GM23248 (cell line): ENCODE data around the gene HSD17B12. TPM values are rescaled to one million over a fixed set of nuclear protein-coding genes. Genes with fewer than 3 reads are reported as not detected.

ENCODE experiments used
- DNase-seq: peaks from one replicate; pipeline ENCODE4 v3.0.0-alpha.2; 2015
- H2AFZ ChIP-seq: fragments of 200-600 bp; sonication (generic); 2 replicates; pipeline ENCODE4 v1.6.1; 2016; ENCODE audit warnings: antibody characterized with exemption
- H3F3A ChIP-seq: fragments of 200-600 bp; sonication (generic); 2 replicates; pipeline ENCODE4 v1.6.1; 2016; ENCODE audit warnings: mild to moderate bottlenecking, antibody characterized with exemption, mixed run types; ENCODE audit not compliant: insufficient read depth
- H3K27ac ChIP-seq: fragments of 200-600 bp; sonication (generic); 2 replicates; pipeline ENCODE4 v1.5.1; 2016; ENCODE audit warnings: mild to moderate bottlenecking
- H3K27me3 ChIP-seq: fragments of 200-600 bp; sonication (generic); replicated peaks from 2 replicates; pipeline ENCODE4 v1.6.1; 2016; ENCODE audit warnings: mild to moderate bottlenecking; ENCODE audit not compliant: insufficient read depth
- H3K36me3 ChIP-seq: fragments of 200-600 bp; sonication (generic); 2 replicates; pipeline ENCODE4 v1.6.1; 2016; ENCODE audit warnings: low read depth, mild to moderate bottlenecking
- H3K4me1 ChIP-seq: fragments of 200-600 bp; sonication (generic); 2 replicates; pipeline ENCODE4 v1.6.1; 2016; ENCODE audit warnings: mild to moderate bottlenecking; ENCODE audit not compliant: insufficient read depth
- H3K4me2 ChIP-seq: fragments of 200-600 bp; sonication (generic); one replicate; pipeline ENCODE4 v1.6.1; 2016; ENCODE audit warnings: mild to moderate bottlenecking; ENCODE audit not compliant: unreplicated experiment
- H3K4me3 ChIP-seq: fragments of 200-600 bp; sonication (generic); 2 replicates; pipeline ENCODE4 v1.5.1; 2016; ENCODE audit warnings: mild to moderate bottlenecking
- H3K79me2 ChIP-seq: fragments of 200-600 bp; sonication (generic); 2 replicates; pipeline ENCODE4 v1.6.1; 2016; ENCODE audit warnings: mild to moderate bottlenecking; ENCODE audit not compliant: insufficient read depth
- H3K9ac ChIP-seq: fragments of 200-600 bp; sonication (generic); 2 replicates; pipeline ENCODE4 v1.6.1; 2016; ENCODE audit warnings: mild to moderate bottlenecking
- H3K9me2 ChIP-seq: fragments of 200-600 bp; sonication (generic); 2 replicates; pipeline ENCODE4 v1.6.1; 2016; ENCODE audit warnings: mixed run types, mild to moderate bottlenecking, moderate library complexity; ENCODE audit not compliant: insufficient read depth
- H3K9me3 ChIP-seq: fragments of 200-600 bp; sonication (generic); one replicate; pipeline ENCODE4 v1.6.1; 2017; ENCODE audit warnings: low read depth
- H4K20me1 ChIP-seq: fragments of 200-600 bp; sonication (generic); 2 replicates; pipeline ENCODE4 v1.6.0; 2016; ENCODE audit not compliant: insufficient read depth
- EZH2 ChIP-seq: fragments of 200-600 bp; sonication (generic); IDR thresholded peaks from 2 replicates; pipeline ENCODE4 v1.6.1; 2018; ENCODE audit warnings: antibody characterized with exemption, mild to moderate bottlenecking; ENCODE audit not compliant: insufficient read depth, poor library complexity, severe bottlenecking
- EZH2phosphoT487 ChIP-seq: fragments of 200-600 bp; sonication (generic); IDR thresholded peaks from 2 replicates; pipeline ENCODE4 v1.6.1; 2018; ENCODE audit warnings: antibody characterized with exemption, moderate library complexity, mild to moderate bottlenecking, low read depth; ENCODE audit not compliant: insufficient read depth
- WGBS, 2 experiments: methylation state at CpG; one replicate each; pipeline ENCODE4 v1.1.6; 2015 to 2017; ENCODE audit warnings: low lambda C conversion rate in 2 of 2, low coverage in 1 of 2; ENCODE audit errors: missing lambda C conversion rate in 2 of 2; 5-methylcytosine and 5-hydroxymethylcytosine counted together
- in situ Hi-C: fragments of 300-500 bp; cut with MboI; formaldehyde crosslinking; loops from 2 replicates; pipeline ENCODE4 v1.15.0; 2020
- polyA plus RNA-seq: library from polyadenylated mRNA; unstranded; fragments of >200 nt; fragmentation: Nextera tagmentation; extraction: Ambion mirVana; gene quantifications from 2 replicates; pipeline ENCODE4 v1.2.1, GENCODE V29; 2016
- total RNA-seq: library from RNA; depleted of rRNA; stranded (reverse); fragments of >200 nt; shearing (Covaris generic); gene quantifications from 2 replicates; pipeline ENCODE4 v1.2.3, GENCODE V29; 2014

The HSD17B12 gene
- total and polyA plus RNA-seq, 2 experiments from 2014 or later, result 105 to 113 TPM

GRCh38 chr11:43685440-43685839 is 4.9 kb downstream of the HSD17B12 start:
- in situ Hi-C loops, result no loop called here
- H3K79me2 ChIP-seq, result peaks cover 84% of the 10 kb centered on the region
- no peak overlapping the region for H3K4me3 ChIP-seq

GRCh38 chr11:43686207-43686606 is 5.7 kb downstream of the HSD17B12 start:
- no peak overlapping the region for H3K4me3 ChIP-seq
- H4K20me1 ChIP-seq, result no peaks in the 10 kb centered on the region
- H3K36me3 ChIP-seq, result peaks cover 10% of the 10 kb centered on the region
- H3K9me2 ChIP-seq, result no peaks in the 10 kb centered on the region
- no peaks in the 10 kb centered on the region for H3K9me3 ChIP-seq
- H3K4me1 ChIP-seq, result peaks cover 14% of the 10 kb centered on the region; the same call in 1 of the 2 replicates
- WGBS, 2 experiments, result 82 to 86% methylated on average over 5 of the region's 5 CpGs
- H3K4me2 ChIP-seq, result no peak overlapping the region
- no peak for DNase-seq
- H2AFZ ChIP-seq, result no peak overlapping the region
- no peak overlapping the region for H3K9ac ChIP-seq
- TF ChIP-seq EZH2 (no peak), EZH2phosphoT487 (no peak)
- peaks cover 5% of the 10 kb centered on the region for H3F3A ChIP-seq
- in situ Hi-C loops, result no loop called here
- H3K27me3 ChIP-seq, result no peaks in the 10 kb centered on the region
- peaks cover 91% of the 10 kb centered on the region for H3K79me2 ChIP-seq
- no peak overlapping the region for H3K27ac ChIP-seq

More at GRCh38 chr11:43685440-43685839, 4.9 kb downstream of the HSD17B12 start:
- Histone ChIP-seq H3K4me1 (peaks cover 14% of the 10 kb centered on the region; the same call in 1 of the 2 replicates), H3K27ac (no peak overlapping the region), H3K9me2 (no peaks in the 10 kb centered on the region), H3K9ac (no peak overlapping the region), H4K20me1 (no peaks in the 10 kb centered on the region), H2AFZ (no peak overlapping the region), H3K4me2 (no peak overlapping the region), H3F3A (peaks cover 5% of the 10 kb centered on the region), H3K36me3 (peaks cover 10% of the 10 kb centered on the region), H3K27me3 (no peaks in the 10 kb centered on the region), H3K9me3 (no peaks in the 10 kb centered on the region)
- peak; percentile 23 for DNase-seq
- TF ChIP-seq EZH2phosphoT487 (no peak), EZH2 (no peak)
- WGBS, 2 experiments, result 84 to 90% methylated on average over 4 of the region's 4 CpGs

- H3K4me1 ChIP-seq, result peaks cover 8% of the 10 kb centered on the region; the same call in 1 of the 2 replicates
- no peaks in the 10 kb centered on the region for H3K9me2 ChIP-seq
- no peaks in the 10 kb centered on the region for H3F3A ChIP-seq
- H3K27ac ChIP-seq, result no peak overlapping the region
- DNase-seq, result peak; percentile 42
- H3K36me3 ChIP-seq, result peaks cover 10% of the 10 kb centered on the region
- H3K9ac ChIP-seq, result no peak overlapping the region
- no peak overlapping the region for H3K4me3 ChIP-seq
- TF ChIP-seq EZH2phosphoT487 (no peak), EZH2 (no peak)
- no peaks in the 10 kb centered on the region for H3K9me3 ChIP-seq
- no peak overlapping the region for H2AFZ ChIP-seq
- no peaks in the 10 kb centered on the region for H4K20me1 ChIP-seq
- H3K27me3 ChIP-seq, result no peaks in the 10 kb centered on the region
- in situ Hi-C loops, result no loop called here
- H3K79me2 ChIP-seq, result peaks cover 96% of the 10 kb centered on the region
- 45 to 46% methylated on average over 3 of the region's 3 CpGs for whole genome bisulfite sequencing, 2 experiments
- no peak overlapping the region for H3K4me2 ChIP-seq
These were observed 6.7 kb downstream of the HSD17B12 start for GRCh38 chr11:43687120-43687791.

GRCh38 chr11:43688394-43688793 is 7.9 kb downstream of the HSD17B12 start:
- H3K79me2 ChIP-seq, result peaks cover 96% of the 10 kb centered on the region
- H2AFZ ChIP-seq, result no peak overlapping the region
- in situ Hi-C loops, result no loop called here
- no peak overlapping the region for H3K27ac ChIP-seq
- TF ChIP-seq EZH2 (no peak), EZH2phosphoT487 (no peak)
- peaks cover 8% of the 10 kb centered on the region; the same call in 1 of the 2 replicates for H3K4me1 ChIP-seq
- no peaks in the 10 kb centered on the region for H4K20me1 ChIP-seq
- no peak overlapping the region for H3K4me2 ChIP-seq
- 73 to 74% methylated on average over 4 of the region's 4 CpGs for WGBS, 2 experiments
- H3F3A ChIP-seq, result no peaks in the 10 kb centered on the region
- H3K9ac ChIP-seq, result no peak overlapping the region
- H3K27me3 ChIP-seq, result no peaks in the 10 kb centered on the region
- no peaks in the 10 kb centered on the region for H3K9me2 ChIP-seq
- peaks cover 7% of the 10 kb centered on the region for H3K36me3 ChIP-seq
- H3K9me3 ChIP-seq, result no peaks in the 10 kb centered on the region
- no peak for DNase-seq
- no peak overlapping the region for H3K4me3 ChIP-seq
